Activated CD8-positive, alpha-beta memory T cell treated with anti-CD3 and anti-CD28 coated beads for 24 hours (primary cell): ENCODE data around the gene TREX2.
A peak's percentile ranks its signal among the peaks of the same experiment; 100 is the strongest.
"Not testable (repeated sequence)": the region's sequence is repeated elsewhere in the genome, so short reads cannot be mapped to it uniquely, and the experiment has no call there.

Experiments
- DNase-seq: peaks from one replicate; pipeline ENCODE4 v3.0.0-alpha.2; 2020

The TREX2 gene

GRCh38 chrX:153406903-153407302 lies 39.0 kb downstream of the TREX2 start:
- no peak for DNase-seq

- DNase-seq, result no peak
These were observed 39.8 kb downstream of the TREX2 start for GRCh38 chrX:153406011-153406410.

GRCh38 chrX:153405426-153405825 lies 40.4 kb downstream of the TREX2 start:
- no peak for DNase-seq

GRCh38 chrX:153404333-153404732 lies 41.5 kb downstream of the TREX2 start:
- DNase-seq, result not testable (repeated sequence)

- DNase-seq, result no peak
These were observed 44.6 kb downstream of the TREX2 start, which contains the start of gene PNMA6E for GRCh38 chrX:153401133-153401764. PNMA6E (minus strand) TSS chrX:153401350; CDS start chrX:153398849, 2,501 bp downstream.

GRCh38 chrX:153400146-153401132 lies 45.4 kb downstream of the TREX2 start:
- DNase-seq, result peak; percentile 78

GRCh38 chrX:153398275-153398960 lies 47.4 kb downstream of the TREX2 start:
- DNase-seq, result no peak

- no peak for DNase-seq
These were observed 48.4 kb downstream of the TREX2 start for GRCh38 chrX:153397256-153397960.

GRCh38 chrX:153396320-153397195 lies 49.3 kb downstream of the TREX2 start:
- DNase-seq, result no peak

GRCh38 chrX:153395613-153396319 lies 50.1 kb downstream of the TREX2 start:
- DNase-seq, result no peak

GRCh38 chrX:153394612-153395011 lies 51.2 kb downstream of the TREX2 start:
- DNase-seq, result no peak
